Islet of Langerhans (tissue), 1 donor: ENCODE measurements around the gene IL11.

Source experiments
- FAIRE-seq: peaks from one replicate; lab custom pipeline; 2011; peaks lifted over from hg19 to GRCh38; lab: Jason Lieb, UNC

Gene IL11

GRCh38 chr19:55390461-55390880 lies 20.2 kb upstream of the IL11 start:
- no peak for FAIRE-seq

DNA sequence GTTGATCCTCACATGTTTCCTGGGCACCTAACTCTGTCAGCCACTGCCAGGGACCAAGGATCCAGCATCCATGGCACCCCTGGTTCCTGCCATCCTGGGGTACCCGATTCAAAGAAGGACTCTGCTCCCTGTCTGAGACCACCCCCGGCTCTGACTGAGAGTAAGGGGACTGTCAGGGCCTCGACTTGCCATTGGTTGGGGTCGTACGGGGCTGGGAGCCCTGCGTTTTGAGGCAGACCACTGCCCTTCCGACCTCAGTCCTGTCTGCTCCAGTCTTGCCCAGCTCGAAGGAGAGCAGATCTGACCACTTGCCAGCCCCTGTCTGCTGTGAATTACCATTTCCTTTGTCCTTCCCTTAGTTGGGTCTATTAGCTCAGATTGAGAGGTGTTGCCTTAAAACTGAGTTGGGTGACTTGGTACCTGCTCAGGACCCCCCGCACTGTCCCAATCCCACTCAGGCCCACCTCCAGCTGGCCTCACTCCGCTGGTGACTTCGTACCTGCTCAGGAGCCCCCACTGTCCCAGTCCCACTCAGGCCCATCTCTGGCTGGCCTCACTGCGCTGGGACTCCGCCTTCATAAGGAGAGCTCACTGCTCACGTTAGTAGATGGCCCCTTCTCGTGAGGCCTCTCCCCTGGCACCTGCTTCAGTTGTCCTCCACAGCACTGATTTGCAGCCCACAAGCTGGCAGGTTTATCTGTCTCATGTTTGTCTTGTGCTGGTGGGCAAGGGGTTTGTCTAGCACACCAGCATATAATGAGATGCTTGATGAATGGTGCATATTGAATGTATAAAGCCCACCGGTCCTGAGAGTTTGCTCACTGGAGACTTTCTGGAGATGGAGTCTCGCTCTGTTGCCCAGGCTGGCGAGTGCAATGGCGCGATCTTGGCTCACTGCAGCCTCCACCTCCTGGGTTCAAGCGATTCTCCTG lies 19.4 kb upstream of the IL11 start:
- FAIRE-seq, result no peak

- no peak for FAIRE-seq
These were observed 17.7 kb upstream of the IL11 start for GRCh38 chr19:55387736-55388497.

DNA sequence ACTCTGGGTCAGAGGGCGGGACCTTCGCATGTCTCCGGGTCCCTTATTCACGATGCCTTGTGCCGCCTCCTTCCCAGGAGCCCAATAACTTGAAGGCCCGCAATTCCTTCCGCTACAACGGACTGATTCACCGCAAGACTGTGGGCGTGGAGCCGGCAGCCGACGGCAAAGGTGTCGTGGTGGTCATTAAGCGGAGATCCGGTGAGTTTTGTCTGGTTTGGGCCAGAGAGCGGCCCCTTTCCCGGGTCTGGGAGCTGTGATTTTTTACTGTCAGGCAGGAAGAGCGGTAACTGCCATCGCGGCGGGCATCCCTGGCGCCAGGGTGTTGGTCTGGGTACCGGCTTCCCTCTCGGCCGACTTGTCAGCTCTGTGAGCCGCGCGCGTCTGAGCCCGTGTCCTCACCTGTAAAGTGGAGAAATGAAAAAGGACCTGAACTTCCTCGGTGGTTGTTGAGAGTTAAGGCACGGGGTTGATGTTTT lies 16.3 kb upstream of the IL11 start:
- FAIRE-seq, result no peak

DNA sequence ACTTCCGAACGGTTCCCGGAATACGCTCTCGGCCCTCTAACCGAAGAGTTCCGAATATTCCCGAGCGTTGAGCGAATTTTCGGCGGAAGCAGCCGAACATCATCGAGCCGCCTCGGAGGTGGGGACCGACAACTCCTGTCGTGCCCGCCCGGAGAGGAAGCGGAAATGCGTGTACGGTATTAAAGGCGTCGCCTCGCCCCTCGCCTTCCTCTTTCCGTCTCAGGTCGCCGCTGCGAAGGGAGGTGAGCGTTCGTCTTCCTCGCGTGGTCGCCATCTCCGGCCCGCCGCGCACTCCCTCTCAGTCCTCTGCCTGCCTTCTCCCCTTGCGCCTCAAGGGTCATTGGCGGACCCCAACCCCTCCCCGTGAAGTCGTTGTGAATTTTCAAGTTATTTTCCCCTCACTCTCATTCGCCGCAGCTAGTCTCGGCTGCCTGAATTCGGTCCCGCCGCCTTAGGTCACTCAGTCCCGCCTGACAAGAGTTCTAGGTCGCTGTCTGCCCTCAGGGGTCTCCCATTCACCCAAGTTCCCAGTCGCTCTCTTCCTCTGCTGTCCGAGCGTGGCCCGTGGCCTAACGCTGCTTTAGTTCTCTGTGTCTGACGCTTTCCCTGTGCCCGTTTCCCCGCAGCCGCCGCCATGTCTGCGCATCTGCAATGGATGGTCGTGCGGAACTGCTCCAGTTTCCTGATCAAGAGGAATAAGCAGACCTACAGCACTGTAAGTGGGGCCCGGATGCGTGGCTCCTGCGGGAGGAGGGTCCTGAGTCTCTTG lies 15.6 kb upstream of the IL11 start, which contains the start of gene RPL28:
Gene RPL28 (plus strand): TSS at position 209 of the 769 bp plus-strand sequence. CDS start 426 bp downstream, at position 635.
- peak; percentile 38 for FAIRE-seq

GRCh38 chr19:55384920-55385723 lies 14.9 kb upstream of the IL11 start:
- FAIRE-seq, result no peak

DNA sequence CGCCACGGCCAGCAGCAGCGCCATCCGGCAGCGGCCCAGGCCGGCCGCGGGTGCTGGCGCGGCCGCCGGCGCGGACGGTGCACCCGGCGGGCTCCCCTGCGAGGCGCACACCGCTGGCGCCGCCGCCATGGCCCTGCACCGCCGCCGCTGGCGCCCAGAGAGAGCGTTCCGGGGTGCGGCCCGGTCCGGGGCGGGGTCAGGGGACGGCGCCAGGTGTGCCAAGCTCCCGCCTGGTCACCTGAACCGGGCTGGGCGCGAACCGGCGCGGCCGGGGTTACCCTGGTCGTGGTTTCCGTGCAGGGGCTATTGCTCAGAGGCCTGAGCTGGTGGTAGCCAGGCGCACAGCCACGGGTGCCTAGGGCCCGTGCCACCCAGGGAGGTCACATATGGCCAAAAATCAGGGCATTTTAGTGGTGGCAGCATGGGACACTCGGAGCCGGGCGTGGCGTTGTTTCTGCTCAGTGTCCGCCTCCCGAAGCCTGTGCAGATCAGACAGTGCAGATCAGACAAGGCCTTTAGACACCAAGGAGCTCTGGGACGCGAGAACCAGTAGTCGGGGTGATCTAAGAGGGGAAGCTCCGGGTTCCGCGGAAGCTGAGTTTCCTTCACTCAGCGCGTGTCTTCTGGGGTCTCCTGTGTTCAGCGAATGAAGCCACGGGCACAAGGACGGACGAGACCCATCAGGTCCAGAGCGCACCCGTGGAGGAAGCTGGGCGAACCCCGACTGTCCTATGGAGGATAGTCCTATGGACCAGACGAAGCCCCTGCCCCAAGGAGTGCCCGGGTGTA lies 14.1 kb upstream of the IL11 start, which contains the start of gene TMEM238:
Gene TMEM238 (minus strand): TSS at position 162 of the 789 bp plus-strand sequence. CDS start 33 bp downstream, at position 129.
- FAIRE-seq, result no peak

GRCh38 chr19:55383279-55384130 lies 13.2 kb upstream of the IL11 start:
- FAIRE-seq, result no peak

DNA sequence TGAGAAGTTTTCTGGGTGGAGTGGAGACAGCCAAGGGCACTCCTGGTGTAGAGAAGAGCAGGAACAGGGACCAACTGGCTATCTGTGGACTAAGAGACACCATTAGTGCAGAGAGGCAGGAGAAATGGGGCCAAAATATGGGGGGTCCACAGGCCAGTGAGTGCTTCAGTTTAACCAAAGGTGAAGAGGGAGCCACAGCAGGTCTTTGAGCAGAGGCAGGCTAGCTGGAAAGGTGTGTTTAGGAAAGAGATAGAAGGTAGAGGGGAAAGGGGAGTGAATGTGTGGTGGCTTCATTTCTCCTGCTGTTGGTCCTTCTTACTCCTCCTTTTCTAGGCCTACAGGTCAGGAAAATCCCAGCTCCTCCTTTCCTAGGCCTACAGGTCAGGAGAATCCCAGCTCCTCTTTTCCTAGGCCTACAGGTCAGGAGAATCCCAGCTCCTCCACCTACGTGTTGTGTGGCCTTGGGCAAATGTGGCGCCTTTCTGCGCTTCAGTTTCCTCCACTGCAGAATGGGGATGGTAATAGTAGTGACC lies 12.3 kb upstream of the IL11 start:
- FAIRE-seq, result no peak

GRCh38 chr19:55382013-55382412 lies 11.8 kb upstream of the IL11 start:
- FAIRE-seq, result no peak

DNA sequence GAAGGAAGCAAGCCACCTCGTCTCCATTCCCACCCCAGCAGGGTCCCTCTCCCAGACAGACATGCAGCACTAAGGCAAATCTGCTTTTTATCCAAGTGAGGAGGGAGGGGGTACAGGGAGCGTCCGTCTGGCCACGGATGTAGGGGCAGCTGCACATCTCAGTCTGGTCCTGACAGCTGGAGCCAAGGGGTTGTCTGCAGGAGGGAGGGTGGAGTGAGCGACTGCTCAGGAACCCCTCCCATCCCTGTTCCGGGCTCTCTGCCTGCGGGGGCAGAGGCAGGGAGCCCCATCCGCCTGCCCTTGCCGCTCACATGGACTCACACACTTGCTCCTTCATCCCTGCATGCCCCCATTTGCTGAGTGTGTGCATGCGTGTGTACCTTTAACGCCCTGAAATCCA lies 8.9 kb upstream of the IL11 start:
- FAIRE-seq, result no peak

DNA sequence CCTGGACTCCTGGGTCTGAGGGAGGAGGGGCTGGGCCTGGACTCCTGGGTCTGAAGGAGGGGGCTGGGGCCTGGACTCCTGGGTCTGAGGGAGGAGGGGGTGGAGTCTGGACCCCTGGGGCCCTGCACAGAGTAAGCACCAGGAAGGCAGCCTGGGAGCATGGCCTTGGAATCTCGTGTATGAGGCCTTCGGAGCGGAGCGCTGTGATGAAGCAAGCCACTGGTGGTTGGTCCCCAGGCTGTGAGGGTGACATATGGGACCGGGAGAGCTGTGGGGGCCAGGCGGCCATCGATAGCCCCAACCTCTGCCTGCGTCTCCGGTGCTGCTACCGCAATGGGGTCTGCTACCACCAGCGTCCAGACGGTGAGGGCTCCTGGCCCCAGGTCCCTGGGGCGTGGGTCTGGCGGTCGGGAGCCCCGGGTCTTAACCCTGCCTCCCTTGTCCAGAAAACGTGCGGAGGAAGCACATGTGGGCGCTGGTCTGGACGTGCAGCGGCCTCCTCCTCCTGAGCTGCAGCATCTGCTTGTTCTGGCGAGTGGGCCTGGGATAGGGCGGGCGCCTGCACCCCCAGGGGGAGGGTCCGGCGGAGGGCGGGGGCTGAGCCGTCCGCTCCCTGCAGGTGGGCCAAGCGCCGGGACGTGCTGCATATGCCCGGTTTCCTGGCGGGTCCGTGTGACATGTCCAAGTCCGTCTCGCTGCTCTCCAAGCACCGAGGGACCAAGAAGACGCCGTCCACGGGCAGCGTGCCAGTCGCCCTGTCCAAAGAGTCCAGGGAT lies 7.3 kb upstream of the IL11 start:
- FAIRE-seq, result no peak

DNA sequence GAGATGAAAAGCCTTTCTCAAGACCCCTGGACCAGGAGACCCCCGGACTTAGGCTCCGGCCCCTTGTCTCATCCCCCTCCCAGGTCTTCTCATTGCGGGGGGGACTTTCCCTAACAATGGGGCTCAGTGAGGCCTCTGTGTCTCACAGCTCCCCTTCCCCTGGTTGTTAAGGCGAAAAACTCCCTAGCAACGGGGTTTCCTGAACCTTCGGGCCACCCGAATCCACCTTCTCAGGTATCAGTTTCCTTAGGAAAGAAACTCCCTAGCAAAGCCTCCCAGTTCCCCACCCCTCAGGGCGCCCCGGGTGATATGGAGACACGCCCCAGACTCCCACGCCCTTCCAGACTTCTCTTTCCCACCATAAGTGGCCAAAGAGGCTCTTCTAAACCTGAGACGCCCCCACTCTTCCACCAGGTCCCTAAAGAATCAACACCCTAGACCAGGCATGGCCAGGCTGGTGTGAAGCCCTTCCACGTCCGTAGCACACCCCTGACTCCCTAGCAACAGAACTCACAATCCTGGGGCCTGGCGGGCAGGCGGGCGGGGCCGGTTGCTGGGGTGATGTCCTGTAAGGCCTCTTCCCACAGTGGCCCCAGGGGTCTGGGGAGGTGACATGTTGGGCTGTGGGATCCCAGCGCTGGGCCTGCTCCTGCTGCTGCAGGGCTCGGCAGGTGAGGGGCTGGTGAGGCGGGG lies 6.1 kb upstream of the IL11 start, which contains the start of gene TMEM190:
Gene TMEM190 (plus strand): TSS at position 586 of the 693 bp plus-strand sequence. CDS start 28 bp downstream, at position 614.
- FAIRE-seq, result no peak

GRCh38 chr19:55373993-55374757 lies 3.9 kb upstream of the IL11 start:
- no peak for FAIRE-seq

- no peak for FAIRE-seq
These were observed 3.2 kb upstream of the IL11 start for GRCh38 chr19:55373306-55373992.
